GM18498 (cell line): ENCODE measurements around the gene HS6ST1.

Experiments used
- ATAC-seq: cut with Tn5 transposase; IDR thresholded peaks from one replicate; pipeline ENCODE4 v1.9.1; 2021; ENCODE audit warnings: mild to moderate bottlenecking, moderate library complexity; ENCODE audit not compliant: unreplicated experiment

Gene HS6ST1

DNA sequence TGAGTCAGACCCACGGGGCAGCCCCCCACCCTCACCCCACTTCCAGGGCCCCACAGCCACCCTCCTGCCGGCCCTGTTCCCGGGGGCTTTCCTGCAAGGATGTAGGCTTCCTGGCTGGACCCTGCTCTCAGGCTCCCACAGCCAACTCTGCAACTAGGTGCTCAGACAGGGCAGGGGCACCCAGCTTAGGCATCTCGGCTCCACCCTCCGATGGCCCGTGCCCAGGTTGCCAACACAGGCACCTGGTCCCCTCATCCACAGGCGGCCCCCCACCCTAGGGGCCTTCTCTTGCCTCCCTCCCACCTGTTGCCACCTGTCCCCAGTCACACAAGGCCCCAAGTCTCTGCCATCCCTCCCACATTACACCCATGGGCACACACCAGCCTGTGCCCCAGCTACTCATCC, 34.6 kb downstream of the HS6ST1 start:
- ATAC-seq = no peak

DNA sequence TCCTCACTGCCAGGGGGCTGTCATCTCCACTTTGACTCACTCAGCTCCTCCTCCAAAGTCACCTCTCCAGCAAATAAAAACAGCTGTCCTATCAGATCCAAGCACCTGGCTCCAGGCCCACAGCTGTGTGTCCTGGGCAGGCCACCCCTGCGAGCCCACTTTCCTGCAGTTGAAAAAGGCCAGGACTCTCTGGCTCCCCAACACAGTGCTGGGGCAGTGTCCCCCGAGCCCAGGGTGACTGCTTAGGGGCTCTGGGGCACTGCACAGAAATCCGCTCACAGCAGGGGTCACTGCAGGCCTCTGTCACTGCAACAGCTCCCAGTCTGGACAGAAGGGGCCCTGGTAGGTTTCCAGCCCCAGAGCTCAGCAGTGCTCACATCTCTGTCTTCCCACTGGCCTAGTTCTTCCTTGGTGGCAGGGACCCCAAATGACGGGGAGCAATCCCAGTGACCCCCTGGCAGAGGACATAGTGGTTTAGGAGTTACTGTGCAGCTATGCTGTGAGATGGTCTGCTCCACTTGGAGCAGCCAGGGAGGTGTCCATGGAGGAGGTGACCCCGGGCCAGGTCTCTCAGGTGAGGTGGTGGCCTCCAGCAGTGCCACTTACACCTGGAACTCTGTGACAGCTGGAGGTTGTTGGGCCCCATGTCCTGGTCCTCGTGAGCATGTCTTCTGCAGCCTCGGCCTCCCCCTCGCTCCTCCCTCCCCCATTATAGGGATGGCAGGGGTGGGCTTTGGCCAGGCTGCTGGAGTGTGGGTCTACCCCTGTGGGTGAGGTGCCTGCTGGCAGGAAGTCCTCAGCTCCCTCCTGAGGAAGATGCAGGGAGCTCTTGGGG, 35.5 kb downstream of the HS6ST1 start:
- ATAC-seq = no peak

DNA sequence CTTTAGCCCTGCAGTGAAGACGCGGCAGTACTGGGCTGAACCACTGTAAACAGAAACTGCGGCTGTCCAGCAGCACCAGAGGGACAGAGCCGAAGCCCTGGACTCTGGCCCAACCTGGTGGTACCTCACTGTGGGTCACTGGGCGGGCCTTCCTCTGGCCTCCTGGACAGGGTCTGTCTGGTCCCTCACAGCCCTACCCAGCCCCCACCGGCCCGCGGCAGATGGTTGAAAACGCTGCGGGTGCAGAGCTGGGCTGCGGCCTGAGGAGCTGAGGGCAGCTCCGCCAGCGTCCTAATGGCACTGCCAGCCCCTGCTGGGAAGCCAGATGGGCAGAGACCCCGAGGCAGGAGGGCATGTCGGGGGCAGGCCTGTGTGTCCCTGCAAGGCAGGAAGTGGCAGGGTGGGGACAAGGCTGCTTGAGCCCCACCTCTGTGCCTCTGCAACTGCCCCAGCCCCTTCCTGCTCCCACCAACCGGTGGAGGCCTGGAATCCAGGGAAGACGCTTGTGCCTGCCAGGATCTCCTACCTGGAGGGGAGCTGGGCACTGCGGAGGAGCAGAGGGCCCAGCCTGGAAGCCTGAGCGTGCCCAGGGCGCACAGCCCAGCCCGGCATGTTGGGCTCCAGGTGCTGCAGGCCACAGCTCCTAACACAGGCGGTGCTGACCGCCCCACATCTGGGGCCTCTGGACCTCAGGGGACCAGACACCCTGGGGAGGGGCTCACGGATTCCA, 36.3 kb downstream of the HS6ST1 start:
- no peak for ATAC-seq

DNA sequence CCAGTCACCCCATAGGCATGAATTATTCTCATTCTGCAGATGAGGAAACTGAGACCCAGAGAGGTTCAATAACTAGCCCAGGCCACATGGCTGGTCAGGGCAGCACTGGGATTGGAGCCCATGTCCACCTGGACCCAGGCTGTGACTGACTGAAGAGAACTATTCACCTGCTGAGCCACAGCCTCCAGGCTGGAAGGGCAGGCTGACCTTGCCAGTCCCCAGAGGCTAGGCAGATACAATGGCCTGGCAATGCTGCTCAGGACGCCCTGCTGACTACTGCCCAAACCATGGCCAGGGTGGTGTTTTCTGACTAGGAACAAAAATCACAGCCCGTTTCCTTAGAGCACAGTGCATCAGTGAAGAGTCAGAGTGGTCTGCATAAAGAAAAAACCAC, 36.8 kb downstream of the HS6ST1 start:
- no peak for ATAC-seq

DNA sequence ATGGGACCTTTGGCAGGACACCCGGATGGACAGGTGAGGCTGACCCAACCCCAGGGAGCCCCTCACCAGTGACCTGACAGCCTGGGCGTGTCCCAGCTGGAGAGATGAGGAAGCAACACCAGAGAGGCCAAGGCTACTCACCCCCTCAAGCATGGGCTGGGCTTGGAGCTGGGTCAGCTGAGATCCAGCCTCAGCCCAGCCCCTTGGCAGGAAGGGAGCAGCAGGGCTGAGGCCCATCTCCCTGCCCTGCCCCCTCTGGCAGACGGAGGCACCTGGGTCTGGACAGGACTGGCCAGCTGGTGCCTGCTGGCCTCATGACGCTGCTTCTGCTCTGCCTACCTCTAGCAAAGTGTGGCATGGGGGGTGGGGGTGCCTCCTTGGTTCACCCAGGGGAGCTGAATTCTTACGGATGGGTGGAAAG, 37.8 kb downstream of the HS6ST1 start:
- ATAC-seq = no peak

- no peak for ATAC-seq
Observed at GRCh38 chr2:128280158-128280871, 38.4 kb downstream of the HS6ST1 start.

DNA sequence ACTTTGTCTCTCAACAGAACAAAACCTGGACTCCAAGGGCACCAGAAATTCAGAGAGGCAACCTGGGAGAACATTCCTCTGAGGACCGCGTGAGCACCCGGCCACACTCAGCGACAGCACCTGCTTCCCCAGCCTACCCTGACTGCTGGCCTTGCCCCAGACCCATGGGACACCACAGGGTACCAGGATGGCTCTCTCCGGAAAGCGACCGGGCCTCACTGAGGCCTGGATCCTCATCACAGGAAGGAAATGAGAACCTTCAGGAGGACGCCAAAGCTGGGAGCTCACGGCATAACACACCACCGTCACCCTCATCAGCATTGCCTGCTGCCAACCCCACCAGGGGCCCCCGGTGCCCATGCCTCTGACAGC, 38.9 kb downstream of the HS6ST1 start:
- ATAC-seq = no peak

GRCh38 chr2:128279009-128279408, 39.7 kb downstream of the HS6ST1 start:
- ATAC-seq = no peak

- ATAC-seq = no peak
Observed at GRCh38 chr2:128277961-128278681, 40.5 kb downstream of the HS6ST1 start.

GRCh38 chr2:128276878-128277675, 41.6 kb downstream of the HS6ST1 start:
- no peak for ATAC-seq

GRCh38 chr2:128275498-128276045, 43.1 kb downstream of the HS6ST1 start:
- ATAC-seq = no peak

DNA sequence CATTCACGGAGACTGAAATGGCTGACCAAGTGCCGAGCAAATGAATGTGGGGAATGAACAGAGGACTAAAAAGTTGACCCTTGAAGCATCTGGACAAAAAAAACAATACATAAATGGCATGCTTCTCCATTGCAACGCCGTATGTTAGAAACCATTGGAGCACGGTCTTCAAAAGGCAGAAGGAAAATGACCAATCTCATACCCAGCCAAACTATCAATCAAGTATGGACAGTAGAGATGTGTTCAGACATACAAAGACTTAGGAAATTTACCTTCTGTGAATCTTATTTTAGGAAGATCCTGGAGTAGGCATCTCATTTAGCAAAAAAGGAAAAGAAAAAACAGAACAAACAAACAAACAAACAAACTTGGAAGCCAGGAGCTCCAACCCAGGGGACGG, 44.5 kb downstream of the HS6ST1 start:
- no peak for ATAC-seq

GRCh38 chr2:128273469-128274081, 45.1 kb downstream of the HS6ST1 start:
- no peak for ATAC-seq

- ATAC-seq = no peak
Observed at GRCh38 chr2:128272601-128273468, 45.8 kb downstream of the HS6ST1 start.

DNA sequence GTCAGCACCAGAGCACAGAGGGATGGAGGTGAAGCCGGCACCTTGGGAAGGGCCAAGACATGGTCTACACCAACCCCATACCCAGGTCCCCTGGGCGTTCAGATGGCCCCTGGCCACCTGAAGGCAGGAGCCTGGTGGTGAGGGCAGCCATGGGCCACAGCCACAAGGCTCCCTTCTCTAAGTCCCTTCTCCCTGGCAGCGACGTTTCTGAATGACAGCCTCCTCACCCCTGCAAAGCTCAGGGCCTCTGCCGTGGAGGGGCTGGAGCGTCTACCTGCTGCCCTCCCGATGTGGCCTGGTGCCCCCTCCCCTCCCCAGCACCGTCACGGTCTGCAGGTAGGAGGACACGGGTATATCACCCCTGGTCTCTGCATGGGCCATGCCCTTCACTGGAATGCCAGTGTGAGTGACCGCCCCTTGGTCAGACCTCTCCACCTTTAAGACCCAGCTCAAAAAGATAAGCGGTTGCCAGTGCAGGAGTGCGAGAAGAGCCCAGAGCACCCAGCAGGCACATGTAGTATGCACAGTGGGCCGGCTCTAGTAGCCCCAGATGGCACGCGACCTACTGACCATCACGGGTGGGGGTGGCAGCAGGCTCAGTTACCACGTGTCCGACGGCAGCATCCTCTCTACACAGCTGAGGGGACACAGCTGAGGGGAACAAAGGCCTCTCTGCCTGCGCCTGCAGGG, 46.6 kb downstream of the HS6ST1 start:
- ATAC-seq = no peak

DNA sequence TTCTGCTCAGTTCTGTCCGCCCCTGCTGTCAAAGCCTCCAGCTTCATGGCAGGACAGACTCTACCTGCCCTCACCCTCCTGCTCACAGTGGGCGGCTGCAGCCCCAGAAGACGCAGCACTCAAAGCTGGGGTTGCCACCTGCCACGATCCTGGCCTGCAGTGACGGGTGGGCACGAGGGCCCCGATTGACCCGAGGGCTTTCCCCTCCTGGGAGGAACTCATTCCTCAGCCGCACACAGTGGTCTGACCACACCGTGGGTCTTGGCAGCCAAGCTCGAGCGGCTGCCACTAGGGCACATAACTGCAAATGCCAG, 47.1 kb downstream of the HS6ST1 start:
- no peak for ATAC-seq

DNA sequence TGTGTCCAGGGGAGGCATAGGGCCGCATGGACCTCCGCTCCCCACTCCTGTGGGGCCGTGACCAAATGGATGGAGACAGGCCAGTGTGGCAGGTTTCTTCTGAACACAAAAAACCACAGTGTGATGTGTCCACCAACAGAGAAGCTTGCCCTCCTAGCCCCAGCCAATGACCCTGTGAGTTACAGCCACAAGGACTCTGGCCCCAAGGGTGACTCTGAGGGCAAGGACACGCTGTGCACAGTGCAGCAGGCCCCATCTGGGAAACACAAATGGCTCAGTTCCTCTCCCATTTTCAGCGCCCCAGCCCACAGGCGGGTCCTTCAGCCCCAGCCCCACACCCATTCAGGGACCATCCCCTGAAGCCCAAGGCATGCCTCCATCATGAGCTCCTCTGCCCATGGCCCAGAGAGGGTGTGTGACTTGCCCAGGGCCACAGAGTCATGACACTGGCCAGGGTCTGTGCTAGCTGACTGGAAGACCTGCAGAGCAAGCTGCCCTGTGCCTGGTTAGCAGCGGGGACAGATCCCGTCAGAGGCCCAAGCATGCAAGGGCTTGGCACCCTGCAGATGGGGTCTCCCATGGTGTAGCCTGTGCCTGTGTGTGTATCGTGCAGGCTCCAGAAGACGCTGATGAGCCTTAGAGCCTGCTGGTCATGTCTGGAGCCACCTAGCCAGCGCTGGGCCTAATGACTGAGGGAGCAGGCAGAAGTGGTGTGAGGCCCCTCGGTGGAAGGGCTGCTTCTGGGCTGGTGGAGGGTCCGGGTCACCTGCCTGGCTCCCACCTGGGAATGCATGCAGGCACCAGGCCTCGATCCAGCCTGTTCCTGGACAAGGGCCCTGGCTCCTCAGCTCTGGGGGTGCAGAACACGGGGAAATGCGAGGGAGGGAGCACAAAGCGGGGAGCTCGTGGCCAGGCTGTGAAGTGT, 47.7 kb downstream of the HS6ST1 start:
- ATAC-seq = no peak
